Pons (tissue), 1 donor: ENCODE data around the gene GLYATL2.

Source experiments
- DNase-seq: peaks from one replicate; pipeline ENCODE4 v3.0.0-alpha.2; 2016; ENCODE audit warnings: low spot score

The GLYATL2 gene

DNA sequence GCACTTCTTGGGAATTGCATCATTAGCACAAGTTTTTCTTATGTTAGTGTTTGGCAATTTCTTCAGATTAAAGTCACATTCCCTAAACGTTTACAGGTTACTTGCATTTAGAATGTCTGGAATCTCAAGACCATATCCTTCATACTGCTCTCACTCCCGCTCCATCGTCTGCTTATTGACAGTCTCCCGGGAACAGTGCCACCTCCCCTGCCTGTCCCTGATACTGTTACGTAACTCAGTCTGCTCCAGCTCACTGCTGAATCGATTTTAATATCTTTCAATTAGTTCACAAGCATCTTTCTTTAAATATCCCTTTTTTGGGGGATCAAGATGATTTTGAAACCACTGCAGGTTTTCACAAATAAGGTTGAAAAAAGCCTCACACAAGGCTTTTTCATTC, 48.2 kb downstream of the GLYATL2 start:
- DNase-seq = peak; percentile 11

DNA sequence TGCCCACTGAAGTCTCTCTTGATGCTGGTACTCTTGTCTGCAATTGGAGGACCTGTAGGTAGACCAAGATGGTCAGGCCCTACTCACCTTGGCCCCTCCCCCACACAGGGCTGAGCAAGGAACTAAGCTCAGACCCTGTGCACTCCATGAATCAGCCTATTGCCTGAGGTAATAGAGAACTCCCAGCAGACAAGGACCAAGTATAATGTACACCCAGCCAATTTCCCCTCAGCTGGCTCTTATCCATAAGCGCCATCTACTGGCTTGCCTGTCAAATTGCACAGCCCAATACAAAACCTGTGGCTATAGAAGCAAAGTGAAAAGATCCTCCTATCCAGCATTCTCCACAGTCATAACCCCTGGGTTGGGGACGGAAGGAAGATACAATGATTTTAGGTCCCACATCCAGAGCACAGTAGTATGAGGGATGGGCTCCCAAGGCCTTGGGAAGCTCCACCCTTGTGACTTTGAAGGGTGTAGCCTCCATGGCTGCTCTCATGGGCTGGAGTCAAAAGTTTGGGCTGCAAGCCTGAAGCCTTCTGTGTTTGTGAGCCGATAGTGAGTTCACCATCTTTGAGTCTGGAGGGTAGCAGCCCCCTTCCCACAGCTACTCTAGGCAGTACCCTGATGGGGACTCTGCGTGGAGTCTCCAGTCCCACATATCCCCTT, 56.0 kb downstream of the GLYATL2 start:
- DNase-seq = peak; percentile 70

DNA sequence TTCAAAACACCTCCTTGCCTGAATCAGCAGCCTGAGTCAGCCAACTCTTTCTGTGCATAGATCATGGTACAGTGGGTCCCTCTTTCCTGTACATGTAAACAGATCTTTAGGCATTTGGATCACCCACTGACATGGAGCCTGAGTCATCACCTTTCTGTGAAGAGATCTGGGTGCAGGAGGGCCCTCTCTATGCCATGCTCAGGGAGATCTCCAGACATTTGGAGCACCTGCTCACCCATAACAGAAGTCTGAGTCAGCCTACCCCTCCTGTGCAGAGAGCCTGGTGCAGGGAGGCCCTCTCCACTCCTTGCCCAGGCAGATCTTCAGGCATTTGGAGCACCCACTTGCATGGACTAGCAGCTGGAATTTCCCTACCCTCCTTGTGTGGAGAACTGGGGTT, 56.6 kb downstream of the GLYATL2 start:
- no peak for DNase-seq

DNA sequence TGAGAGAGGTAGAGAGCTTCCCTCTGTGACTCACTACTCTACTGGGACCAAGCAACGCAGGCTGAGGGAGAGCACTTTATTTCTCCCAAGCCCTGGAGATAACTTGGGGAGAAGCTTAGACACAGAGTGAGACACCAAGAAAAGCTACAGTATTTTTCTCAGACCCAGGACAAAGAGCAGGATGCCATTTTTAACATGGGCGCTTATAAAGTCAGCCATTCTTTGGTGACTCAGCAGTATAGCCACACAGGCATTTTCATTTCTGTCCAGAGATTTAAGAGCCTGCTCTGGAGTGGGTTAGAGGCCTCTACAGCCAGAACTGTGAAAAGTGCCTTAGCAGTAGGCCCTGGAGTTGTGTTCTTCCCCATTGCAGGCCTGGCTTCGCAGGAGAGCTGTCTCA, 57.8 kb downstream of the GLYATL2 start:
- no peak for DNase-seq

DNA sequence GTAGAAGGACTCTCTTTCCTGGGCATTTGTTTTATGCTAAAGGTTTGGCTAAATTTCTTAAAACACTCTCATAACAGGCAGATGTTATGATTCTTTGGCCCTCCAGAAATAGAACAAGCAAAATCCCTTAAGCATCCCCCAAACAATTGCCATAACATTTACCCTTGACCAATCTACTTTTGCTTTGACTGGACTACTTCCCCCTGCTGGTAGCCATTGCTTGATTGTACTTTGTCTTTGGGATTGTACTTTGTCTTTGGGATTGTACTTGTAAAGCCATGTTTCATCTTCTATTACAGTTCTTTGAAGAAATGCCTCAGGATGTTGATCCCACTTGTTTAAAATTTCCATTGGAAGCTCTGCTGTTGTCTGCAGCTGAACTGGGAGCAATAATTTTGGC, 59.5 kb downstream of the GLYATL2 start:
- DNase-seq = no peak
